ENCODE results near the gene DCUN1D1.

The DCUN1D1 gene

DNA sequence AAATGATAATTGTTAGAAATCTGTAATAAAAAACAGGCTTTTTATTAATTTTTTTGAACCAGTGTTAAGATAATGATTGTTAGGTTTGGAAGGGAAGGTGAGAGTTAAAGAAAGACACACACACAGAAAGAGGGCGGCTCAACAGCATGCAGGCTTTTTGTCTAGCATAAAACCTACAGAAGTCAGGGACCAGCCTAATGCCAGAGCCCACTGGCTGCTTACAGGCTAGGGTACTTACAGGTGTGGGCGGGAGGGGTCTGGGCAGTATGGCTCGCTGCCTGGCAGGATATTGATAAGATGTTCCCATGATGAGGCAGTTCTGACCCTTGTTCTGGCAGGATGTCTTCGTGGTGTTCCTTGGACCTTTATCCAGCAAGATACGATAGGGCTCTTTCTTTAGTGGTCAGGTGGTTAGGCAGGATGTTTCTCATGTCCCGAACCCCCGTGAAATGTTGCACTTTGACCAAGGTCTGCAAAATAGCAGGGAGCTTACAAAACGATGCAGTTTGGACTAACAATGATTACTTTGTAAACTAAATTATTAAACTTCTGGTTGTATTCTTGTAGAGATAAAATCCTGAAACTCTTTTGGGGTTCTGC lies 84.7 kb downstream of the DCUN1D1 start:
- Histone ChIP-seq H3K27ac (no peak overlapping the region), H3K79me2 (ENCODE audit: insufficient read depth, low read depth) (no peaks in the 10 kb centered on the region), H3K36me3 (ENCODE audit: insufficient read depth) (no peaks in the 10 kb centered on the region), H3K4me2 (no peak overlapping the region), H3K4me1 (ENCODE audit: low read depth, poor library complexity, severe bottlenecking) (no peaks in the 10 kb centered on the region), H3K9ac (no peak overlapping the region), H4K20me1 (ENCODE audit: insufficient read depth) (no peaks in the 10 kb centered on the region), H3K27me3 (ENCODE audit: insufficient read depth, low read depth) (no peaks in the 10 kb centered on the region), H2AFZ (ENCODE audit: low read depth) (no peak overlapping the region), H3K4me3 (IDR thresholded peaks at IDR 0.05; ENCODE audit: insufficient read depth, low read depth, low read length) (no peak overlapping the region)
- TF ChIP-seq, protein P1, sequence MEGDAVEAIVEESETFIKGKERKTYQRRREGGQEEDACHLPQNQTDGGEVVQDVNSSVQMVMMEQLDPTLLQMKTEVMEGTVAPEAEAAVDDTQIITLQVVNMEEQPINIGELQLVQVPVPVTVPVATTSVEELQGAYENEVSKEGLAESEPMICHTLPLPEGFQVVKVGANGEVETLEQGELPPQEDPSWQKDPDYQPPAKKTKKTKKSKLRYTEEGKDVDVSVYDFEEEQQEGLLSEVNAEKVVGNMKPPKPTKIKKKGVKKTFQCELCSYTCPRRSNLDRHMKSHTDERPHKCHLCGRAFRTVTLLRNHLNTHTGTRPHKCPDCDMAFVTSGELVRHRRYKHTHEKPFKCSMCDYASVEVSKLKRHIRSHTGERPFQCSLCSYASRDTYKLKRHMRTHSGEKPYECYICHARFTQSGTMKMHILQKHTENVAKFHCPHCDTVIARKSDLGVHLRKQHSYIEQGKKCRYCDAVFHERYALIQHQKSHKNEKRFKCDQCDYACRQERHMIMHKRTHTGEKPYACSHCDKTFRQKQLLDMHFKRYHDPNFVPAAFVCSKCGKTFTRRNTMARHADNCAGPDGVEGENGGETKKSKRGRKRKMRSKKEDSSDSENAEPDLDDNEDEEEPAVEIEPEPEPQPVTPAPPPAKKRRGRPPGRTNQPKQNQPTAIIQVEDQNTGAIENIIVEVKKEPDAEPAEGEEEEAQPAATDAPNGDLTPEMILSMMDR (conservative IDR thresholded peaks at IDR 0.05; ENCODE audit: low read depth, low read length): no peak

DNA sequence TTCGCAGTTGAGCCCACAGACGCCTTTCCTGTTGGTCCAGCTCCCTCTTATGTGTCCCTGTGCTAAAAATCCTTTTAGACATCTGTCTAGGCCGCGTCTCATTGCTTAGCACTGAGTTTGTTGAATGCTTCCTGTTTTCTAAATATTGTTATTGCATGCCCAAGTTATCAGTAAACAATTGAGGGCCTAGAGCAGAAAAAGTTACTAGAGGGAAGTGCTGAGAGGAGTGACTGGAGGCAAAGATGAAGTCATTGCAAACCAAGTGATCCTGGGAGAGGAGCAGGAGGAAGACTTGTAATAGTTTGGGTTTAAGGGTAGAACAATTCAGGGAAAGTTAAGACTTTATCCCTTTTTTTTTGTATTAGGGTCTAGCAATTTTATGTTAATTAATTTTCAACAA lies 88.1 kb downstream of the DCUN1D1 start:
- no peaks in the 10 kb centered on the region for H4K20me1 ChIP-seq (ENCODE audit: insufficient read depth)
- TF ChIP-seq, protein P1 (conservative IDR thresholded peaks at IDR 0.05; ENCODE audit: low read depth, low read length): no peak
- H3K27ac ChIP-seq: no peak overlapping the region
- no peaks in the 10 kb centered on the region for H3K79me2 ChIP-seq (ENCODE audit: insufficient read depth, low read depth)
- no peaks in the 10 kb centered on the region for H3K4me1 ChIP-seq (ENCODE audit: low read depth, poor library complexity, severe bottlenecking)
- H3K36me3 ChIP-seq (ENCODE audit: insufficient read depth): no peaks in the 10 kb centered on the region
- no peak overlapping the region for H3K4me2 ChIP-seq
- H3K9ac ChIP-seq: no peak overlapping the region
- H2AFZ ChIP-seq (ENCODE audit: low read depth): no peak overlapping the region
- H3K4me3 ChIP-seq (IDR thresholded peaks at IDR 0.05; ENCODE audit: insufficient read depth, low read depth, low read length): no peak overlapping the region
- no peaks in the 10 kb centered on the region for H3K27me3 ChIP-seq (ENCODE audit: insufficient read depth, low read depth)

DNA sequence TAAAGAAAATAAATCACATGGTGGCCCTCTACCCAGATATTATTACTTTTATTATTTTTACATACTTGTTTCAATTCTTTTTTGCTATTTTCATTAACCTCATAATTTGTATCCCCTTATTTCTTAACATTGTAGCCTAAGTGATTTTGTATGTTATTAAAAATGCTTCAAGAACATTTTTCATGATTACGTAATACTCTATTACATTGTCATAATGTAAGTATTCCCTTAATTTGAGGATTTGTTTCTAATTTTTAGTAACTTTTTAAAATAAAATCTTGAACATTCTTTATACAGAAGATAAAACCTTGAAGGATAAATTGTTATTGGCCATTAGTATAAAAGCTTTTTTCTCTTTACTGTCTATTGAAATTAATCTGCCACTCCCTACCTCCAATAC lies 89.0 kb downstream of the DCUN1D1 start:
- H3K79me2 ChIP-seq (ENCODE audit: insufficient read depth, low read depth): no peaks in the 10 kb centered on the region
- H3K4me3 ChIP-seq (IDR thresholded peaks at IDR 0.05; ENCODE audit: insufficient read depth, low read depth, low read length): no peak overlapping the region
- no peaks in the 10 kb centered on the region for H3K4me1 ChIP-seq (ENCODE audit: low read depth, poor library complexity, severe bottlenecking)
- no peak overlapping the region for H3K27ac ChIP-seq
- H2AFZ ChIP-seq (ENCODE audit: low read depth): no peak overlapping the region
- TF ChIP-seq, protein P1 (conservative IDR thresholded peaks at IDR 0.05; ENCODE audit: low read depth, low read length): no peak
- H3K27me3 ChIP-seq (ENCODE audit: insufficient read depth, low read depth): no peaks in the 10 kb centered on the region
- H4K20me1 ChIP-seq (ENCODE audit: insufficient read depth): no peaks in the 10 kb centered on the region
- no peak overlapping the region for H3K4me2 ChIP-seq
- H3K36me3 ChIP-seq (ENCODE audit: insufficient read depth): no peaks in the 10 kb centered on the region
- no peak overlapping the region for H3K9ac ChIP-seq

DNA sequence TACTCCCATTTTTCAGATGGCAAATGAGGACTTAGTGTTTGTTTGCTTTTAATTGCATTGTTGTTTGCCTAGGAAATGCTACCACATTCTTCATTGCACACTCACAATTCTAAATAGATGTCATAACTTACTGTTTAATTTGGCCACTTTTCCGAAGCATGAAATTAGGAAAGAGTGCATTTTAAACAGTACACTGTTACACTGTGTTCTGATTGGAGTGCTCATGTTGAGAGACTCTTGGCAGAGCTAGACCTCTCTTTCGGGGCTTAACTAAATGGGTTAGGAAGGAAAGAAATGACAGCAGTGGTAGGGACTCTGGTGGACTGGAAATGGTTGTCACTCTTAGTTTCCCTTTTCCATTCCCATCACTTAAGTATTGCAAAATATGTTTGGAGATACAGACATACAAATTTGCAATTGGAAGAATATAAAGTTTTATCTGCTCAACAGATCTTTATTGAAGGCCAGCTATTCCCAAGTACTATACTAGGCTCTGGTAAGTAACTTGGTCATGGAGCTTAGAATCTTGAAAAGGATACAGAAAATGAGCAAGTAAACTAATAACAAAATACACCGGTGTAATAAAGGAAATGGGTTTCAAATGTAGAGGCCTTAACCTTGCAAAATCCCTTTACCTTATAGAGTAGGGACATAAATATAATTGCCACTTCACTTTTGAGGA lies 90.2 kb downstream of the DCUN1D1 start:
- no peak overlapping the region for H2AFZ ChIP-seq (ENCODE audit: low read depth)
- no peaks in the 10 kb centered on the region for H3K79me2 ChIP-seq (ENCODE audit: insufficient read depth, low read depth)

More for the DNA sequence above, 90.2 kb downstream of the DCUN1D1 start:
- Histone ChIP-seq H4K20me1 (ENCODE audit: insufficient read depth) (no peaks in the 10 kb centered on the region), H3K36me3 (ENCODE audit: insufficient read depth) (no peaks in the 10 kb centered on the region), H3K4me2 (no peak overlapping the region), H3K27ac (no peak overlapping the region), H3K9ac (no peak overlapping the region), H3K4me3 (IDR thresholded peaks at IDR 0.05; ENCODE audit: insufficient read depth, low read depth, low read length) (no peak overlapping the region), H3K27me3 (ENCODE audit: insufficient read depth, low read depth) (no peaks in the 10 kb centered on the region), H3K4me1 (ENCODE audit: low read depth, poor library complexity, severe bottlenecking) (no peaks in the 10 kb centered on the region)
- TF ChIP-seq, protein P1 (conservative IDR thresholded peaks at IDR 0.05; ENCODE audit: low read depth, low read length): no peak

Data from KMS-11 (cell line).